Cardiac muscle cell (in vitro differentiated cells and primary cell): ENCODE measurements around the gene ZNF787. TPM values are rescaled to one million over a fixed set of nuclear protein-coding genes. Genes with fewer than 3 reads are reported as not detected.

ENCODE experiments used
- DNase-seq, 2 donors: peaks; one replicate each; pipeline versions ENCODE4 v3.0.0 to v3.0.0-alpha.2; 2010 to 2017; ENCODE audit warnings: low read depth in 1 of 2, low spot score in 1 of 2
- H3K27ac ChIP-seq: fragments of 200-600 bp; sonication (generic); 2 replicates; pipeline ENCODE4 v1.5.1; 2016
- H3K27me3 ChIP-seq: fragments of 200-600 bp; sonication (generic); 2 replicates; pipeline ENCODE4 v1.6.0; 2016; ENCODE audit warnings: control low read depth
- H3K36me3 ChIP-seq: fragments of 200-600 bp; sonication (generic); 2 replicates; pipeline ENCODE4 v1.5.1; 2016; ENCODE audit warnings: control low read depth
- H3K4me1 ChIP-seq: fragments of 200-600 bp; sonication (generic); 2 replicates; pipeline ENCODE4 v1.8.1; 2017; ENCODE audit warnings: low read depth, mild to moderate bottlenecking, mixed run types
- H3K4me3 ChIP-seq: fragments of 200-600 bp; sonication (generic); 2 replicates; pipeline ENCODE4 v1.5.1; 2016; ENCODE audit warnings: mild to moderate bottlenecking
- H3K9me3 ChIP-seq: fragments of 200-600 bp; sonication (generic); 2 replicates; pipeline ENCODE4 v1.5.1; 2017; ENCODE audit warnings: low read depth, mild to moderate bottlenecking, control low read depth
- polyA plus RNA-seq: library from polyadenylated mRNA; unstranded; fragments of >200 nt; fragmentation: Nextera tagmentation; extraction: Ambion mirVana; gene quantifications from 2 replicates; pipeline ENCODE4 v1.2.1, GENCODE V29; 2016
- total RNA-seq: library from RNA; depleted of rRNA; stranded (reverse); fragments of >200 nt; gene quantifications from 2 replicates; pipeline ENCODE4 v1.2.3, GENCODE V29; 2016
- TF ChIP-seq, protein P1 (sequence below): IDR thresholded peaks from 2 replicates; pipeline ENCODE4 v1.5.1; 2012; ENCODE audit warnings: low read depth, mild to moderate bottlenecking, low read length

ZNF787 gene
- total and polyA plus RNA-seq, 2 experiments from 2014 or later = 29.2 to 45.5 TPM

DNA sequence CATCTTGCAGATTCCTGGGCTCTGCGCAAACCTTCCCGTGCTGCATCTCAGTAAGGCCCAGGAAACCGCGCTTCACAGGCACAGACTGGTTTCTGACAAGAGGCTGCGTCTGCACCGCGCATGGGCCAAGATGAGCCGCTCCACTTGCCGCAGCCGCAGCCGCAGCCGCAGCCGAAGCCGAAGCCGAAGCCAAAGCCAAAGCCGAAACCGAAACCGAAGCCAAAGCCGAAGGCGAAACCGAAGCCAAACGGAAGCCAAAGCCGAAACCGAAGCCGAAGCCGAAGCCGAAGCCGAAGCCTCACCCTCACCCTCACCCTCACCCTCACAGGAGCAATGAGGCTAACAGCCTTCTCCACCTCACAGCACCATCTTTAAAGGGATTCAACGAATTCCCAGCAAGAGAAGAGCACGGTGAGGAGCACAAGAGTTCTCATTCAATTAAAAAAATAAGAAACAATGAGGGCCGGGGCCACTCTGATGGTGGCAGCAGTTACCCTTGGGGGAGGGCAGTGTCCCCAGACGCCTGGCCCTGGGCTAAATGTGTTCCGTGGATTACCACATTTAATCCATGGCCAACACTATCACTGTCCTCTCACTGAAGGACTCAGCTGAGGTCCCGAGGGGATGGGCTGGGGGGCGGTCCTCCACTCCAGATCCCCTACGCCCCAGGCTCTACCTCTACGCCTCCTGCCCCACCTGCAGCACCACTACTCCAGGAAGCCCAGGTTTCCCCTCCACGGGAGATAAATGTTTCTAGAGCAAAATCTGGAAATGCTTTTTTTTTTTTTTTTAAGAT is 29.1 kb downstream of the ZNF787 start:
- no peak overlapping the region for H3K4me3 ChIP-seq
- H3K9me3 ChIP-seq = no peaks in the 10 kb centered on the region
- TF ChIP-seq, protein P1, sequence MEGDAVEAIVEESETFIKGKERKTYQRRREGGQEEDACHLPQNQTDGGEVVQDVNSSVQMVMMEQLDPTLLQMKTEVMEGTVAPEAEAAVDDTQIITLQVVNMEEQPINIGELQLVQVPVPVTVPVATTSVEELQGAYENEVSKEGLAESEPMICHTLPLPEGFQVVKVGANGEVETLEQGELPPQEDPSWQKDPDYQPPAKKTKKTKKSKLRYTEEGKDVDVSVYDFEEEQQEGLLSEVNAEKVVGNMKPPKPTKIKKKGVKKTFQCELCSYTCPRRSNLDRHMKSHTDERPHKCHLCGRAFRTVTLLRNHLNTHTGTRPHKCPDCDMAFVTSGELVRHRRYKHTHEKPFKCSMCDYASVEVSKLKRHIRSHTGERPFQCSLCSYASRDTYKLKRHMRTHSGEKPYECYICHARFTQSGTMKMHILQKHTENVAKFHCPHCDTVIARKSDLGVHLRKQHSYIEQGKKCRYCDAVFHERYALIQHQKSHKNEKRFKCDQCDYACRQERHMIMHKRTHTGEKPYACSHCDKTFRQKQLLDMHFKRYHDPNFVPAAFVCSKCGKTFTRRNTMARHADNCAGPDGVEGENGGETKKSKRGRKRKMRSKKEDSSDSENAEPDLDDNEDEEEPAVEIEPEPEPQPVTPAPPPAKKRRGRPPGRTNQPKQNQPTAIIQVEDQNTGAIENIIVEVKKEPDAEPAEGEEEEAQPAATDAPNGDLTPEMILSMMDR = no peak
- H3K27ac ChIP-seq = no peak overlapping the region
- no peak for DNase-seq
- no peaks in the 10 kb centered on the region for H3K27me3 ChIP-seq
- no peaks in the 10 kb centered on the region for H3K36me3 ChIP-seq
- H3K4me1 ChIP-seq = no peaks in the 10 kb centered on the region

DNA sequence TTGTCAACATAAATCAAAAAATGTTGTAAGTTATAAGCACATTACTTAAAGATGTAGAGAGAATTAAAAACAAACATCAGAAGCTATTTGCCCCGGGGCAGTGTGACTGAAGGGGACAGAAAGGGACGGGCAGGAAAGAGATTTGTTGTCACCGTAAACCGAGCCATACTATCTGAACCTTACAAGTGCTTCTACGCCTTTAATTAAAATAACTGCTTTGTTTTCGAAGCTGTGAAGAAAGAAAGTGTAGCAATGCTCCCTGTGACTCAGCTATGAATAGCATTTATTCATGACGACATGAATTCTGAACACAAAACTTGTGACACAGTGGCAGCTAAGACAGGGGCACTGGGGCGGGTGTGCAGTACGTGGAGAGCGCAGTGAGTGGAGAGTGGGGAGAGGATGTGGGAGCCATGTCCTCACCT is 30.0 kb downstream of the ZNF787 start:
- no peaks in the 10 kb centered on the region for H3K27me3 ChIP-seq
- H3K9me3 ChIP-seq = no peaks in the 10 kb centered on the region
- H3K4me1 ChIP-seq = no peaks in the 10 kb centered on the region
- no peak overlapping the region for H3K27ac ChIP-seq
- TF ChIP-seq, protein P1 = no peak
- peak in 1 of 2 donors; percentile 67 for DNase-seq
- no peak overlapping the region for H3K4me3 ChIP-seq
- H3K36me3 ChIP-seq = no peaks in the 10 kb centered on the region

DNA sequence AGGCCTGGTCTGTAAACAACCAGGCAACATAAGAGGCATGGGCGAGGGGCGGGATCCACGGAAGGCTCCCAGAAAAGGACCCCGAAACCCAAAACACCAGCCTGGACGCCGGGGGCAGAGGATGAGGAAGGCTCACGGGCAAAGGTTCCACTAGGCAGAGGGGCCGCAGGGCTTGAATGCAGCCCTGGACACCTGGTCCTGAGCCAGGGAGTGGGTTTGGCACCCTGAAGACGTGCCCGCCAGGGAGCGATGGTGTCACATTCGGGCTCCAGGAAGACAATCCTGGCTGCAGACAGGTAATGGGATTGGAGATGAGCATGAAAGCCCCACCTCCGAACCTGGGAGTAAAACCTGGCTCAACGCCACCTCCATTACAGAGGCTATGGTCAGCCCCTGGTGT is 31.8 kb downstream of the ZNF787 start:
- H3K36me3 ChIP-seq = no peaks in the 10 kb centered on the region
- no peaks in the 10 kb centered on the region for H3K9me3 ChIP-seq
- no peaks in the 10 kb centered on the region for H3K27me3 ChIP-seq
- no peak overlapping the region for H3K4me3 ChIP-seq
- TF ChIP-seq, protein P1 = no peak
- no peaks in the 10 kb centered on the region for H3K4me1 ChIP-seq
- H3K27ac ChIP-seq = no peak overlapping the region
- no peak for DNase-seq

DNA sequence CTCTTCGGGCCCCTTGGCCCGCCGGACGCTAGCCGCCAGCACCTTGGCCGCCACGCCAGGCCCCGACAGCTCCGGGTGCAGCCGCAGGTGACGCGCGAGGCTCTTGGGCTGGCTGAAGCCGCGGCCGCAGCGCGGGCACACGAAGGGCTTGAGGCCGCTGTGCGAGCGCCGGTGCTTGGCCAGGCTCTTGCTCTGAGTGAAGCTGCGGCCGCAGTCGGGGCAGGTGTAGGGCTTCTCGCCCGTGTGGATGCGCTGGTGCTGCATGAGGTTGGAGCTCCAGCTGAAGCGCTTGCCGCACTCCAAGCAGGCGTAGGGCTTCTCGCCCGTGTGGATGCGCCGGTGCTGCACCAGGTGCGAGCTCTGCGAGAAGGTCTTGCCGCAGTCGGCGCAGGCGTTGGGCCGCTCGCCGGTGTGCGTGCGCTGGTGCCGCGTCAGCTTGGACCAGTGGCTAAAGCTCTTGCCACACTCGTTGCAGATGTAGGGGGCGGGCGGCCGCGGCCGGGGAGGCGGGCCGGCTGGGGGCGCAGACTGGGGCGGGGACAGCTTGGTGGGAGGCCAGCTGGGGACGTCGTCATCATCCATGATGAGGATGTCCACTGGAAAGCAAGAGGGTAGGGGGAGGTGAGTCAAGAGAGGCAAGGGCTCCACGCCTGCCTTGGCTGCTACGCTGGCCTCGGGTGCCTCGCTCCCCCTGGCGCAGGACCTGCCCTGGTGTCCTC is 32.4 kb downstream of the ZNF787 start:
- TF ChIP-seq, protein P1 = no peak
- Histone ChIP-seq H3K36me3 (no peaks in the 10 kb centered on the region), H3K4me3 (no peak overlapping the region), H3K27ac (no peak overlapping the region), H3K9me3 (no peaks in the 10 kb centered on the region), H3K27me3 (no peaks in the 10 kb centered on the region), H3K4me1 (no peaks in the 10 kb centered on the region)
- DNase-seq = no peak

DNA sequence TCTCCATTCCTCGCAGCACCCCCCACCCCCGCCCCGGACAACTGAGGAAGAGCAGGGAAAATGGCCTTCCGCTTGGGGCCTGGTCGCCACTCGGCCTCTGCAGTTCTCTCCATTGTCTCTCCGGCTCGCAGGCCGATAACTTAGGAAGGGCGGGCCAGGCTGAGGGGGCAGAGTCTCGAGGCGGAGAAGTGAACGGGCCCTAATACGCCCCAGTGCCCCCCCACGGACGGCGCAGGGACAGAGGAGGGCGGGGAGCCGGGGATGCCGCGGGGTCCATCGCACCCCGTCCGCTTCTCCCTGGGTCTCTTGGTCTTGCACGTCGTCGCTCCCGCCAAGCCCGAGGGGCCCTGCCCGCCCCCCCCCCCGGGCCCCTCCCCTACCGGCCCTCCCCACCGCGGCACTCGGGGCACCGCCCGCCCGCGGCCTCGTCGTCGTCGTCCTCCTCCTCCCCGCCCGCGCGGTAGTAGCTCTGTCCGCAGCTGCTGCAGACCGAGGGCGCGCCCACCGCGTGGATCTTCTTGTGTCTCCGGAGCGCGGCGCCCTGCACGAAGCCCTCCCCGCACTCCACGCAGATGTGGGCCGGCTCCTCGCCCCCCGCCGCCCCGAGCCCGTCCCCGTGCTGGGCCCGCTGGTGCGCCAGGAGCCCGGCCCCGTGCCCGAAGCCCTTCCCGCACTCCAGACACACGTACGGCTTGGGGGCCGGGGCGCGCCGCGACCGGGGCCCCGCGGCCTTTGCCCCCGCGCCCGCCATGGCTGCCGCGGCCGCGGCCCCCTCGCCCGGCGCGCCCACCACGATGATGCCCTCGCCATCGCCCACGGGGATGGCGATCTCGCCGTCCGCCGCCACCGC is 33.2 kb downstream of the ZNF787 start:
- Histone ChIP-seq H3K36me3 (no peaks in the 10 kb centered on the region), H3K4me1 (no peaks in the 10 kb centered on the region), H3K27ac (no peak overlapping the region), H3K9me3 (no peaks in the 10 kb centered on the region), H3K4me3 (no peak overlapping the region), H3K27me3 (no peaks in the 10 kb centered on the region)
- TF ChIP-seq, protein P1 = no peak
- DNase-seq = no peak
